ENCODE measurements around the gene SCRN2.

Gene SCRN2

DNA sequence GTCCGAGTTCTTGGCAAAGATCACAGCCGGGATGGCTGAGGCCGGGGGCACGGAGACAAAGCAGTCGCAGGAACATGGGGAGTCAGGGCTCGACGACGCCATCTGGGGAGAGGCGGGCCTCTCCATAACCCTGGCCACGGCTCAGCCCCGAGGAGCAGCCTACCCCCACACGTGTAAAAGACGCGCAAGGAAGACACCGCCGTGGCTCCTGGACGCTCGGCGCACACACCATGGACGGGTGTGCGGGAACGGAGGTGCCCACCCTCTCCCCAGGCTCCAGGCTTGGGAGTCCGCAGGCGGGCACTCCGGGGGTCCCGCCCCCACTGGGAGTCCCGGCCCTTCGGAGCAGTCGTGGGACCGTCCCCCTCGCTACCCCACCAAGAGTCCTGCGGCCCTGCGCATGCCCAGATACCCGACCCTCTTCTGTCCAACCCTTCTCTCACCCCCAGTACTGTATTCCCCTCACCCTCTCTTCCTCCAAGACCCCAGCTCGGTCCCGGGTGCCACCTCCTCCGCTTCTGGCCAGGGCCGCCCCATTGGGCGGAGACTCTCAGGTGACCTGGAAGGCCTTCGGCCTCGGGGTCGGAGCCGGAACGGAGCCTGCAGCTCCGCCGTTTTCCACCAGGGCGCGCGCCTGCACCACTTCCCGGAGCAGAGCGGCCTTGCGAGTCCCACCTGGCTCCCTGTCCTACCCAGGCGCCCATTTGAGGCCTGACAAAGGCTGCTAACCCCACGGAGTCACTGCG lies at the start of gene SCRN2:
Gene SCRN2, minus strand, starts transcription at position 532 of the 746 bp plus-strand sequence. Its CDS starts 430 bp downstream, at position 102.
- TF ChIP-seq, protein P1, sequence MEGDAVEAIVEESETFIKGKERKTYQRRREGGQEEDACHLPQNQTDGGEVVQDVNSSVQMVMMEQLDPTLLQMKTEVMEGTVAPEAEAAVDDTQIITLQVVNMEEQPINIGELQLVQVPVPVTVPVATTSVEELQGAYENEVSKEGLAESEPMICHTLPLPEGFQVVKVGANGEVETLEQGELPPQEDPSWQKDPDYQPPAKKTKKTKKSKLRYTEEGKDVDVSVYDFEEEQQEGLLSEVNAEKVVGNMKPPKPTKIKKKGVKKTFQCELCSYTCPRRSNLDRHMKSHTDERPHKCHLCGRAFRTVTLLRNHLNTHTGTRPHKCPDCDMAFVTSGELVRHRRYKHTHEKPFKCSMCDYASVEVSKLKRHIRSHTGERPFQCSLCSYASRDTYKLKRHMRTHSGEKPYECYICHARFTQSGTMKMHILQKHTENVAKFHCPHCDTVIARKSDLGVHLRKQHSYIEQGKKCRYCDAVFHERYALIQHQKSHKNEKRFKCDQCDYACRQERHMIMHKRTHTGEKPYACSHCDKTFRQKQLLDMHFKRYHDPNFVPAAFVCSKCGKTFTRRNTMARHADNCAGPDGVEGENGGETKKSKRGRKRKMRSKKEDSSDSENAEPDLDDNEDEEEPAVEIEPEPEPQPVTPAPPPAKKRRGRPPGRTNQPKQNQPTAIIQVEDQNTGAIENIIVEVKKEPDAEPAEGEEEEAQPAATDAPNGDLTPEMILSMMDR (IDR thresholded peaks at IDR 0.05): peak; percentile 94
- TF ChIP-seq ZFX (IDR thresholded peaks at IDR 0.05; ENCODE audit: borderline replicate concordance): no peak
- H3K27ac ChIP-seq: peak within 1 kb of the TSS; percentile 31; the same call in 1 of the 2 replicates

DNA sequence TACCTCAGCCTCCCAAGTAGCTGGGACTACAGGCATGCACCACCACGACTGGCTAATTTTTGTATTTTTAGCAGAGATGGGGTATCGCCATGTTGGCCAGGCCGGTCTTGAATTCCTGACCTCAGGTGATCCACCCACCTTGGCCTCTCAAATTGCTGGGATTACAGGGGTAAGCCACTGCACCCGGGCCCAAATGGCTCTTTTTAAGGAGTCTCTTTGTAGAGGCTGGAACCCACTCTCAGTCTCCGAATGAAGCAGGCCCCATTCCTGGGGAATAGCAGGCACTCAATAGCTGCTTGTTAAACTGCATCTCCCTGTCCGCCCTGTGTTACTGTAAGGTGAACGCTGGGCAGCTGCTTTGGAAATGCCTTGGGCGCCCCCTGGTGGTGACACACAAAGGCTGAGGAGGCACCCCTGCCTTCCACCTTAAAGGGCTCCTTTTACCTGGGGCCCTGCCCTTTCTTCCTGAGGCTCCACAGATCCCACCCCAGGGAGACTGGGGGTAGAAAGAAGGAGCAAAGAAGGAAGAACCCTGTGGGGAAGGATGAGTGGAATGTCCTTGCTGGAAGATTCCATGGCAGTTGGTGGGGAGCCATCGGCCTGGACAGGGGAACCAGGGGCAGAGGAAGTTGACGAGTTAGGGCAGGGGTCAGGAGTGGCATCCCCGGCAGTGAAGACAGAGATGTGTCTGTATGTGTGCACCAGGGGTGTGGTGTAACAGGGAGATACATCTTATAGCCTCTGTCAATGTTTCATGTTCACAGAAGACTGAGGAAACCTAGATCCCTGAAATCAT lies 48.9 kb upstream of the SCRN2 start:
- TF ChIP-seq ZFX (IDR thresholded peaks at IDR 0.05; ENCODE audit: borderline replicate concordance): no peak
- TF ChIP-seq, protein P1 (IDR thresholded peaks at IDR 0.05): peak; percentile 95
- H3K27ac ChIP-seq: no peak overlapping the region

DNA sequence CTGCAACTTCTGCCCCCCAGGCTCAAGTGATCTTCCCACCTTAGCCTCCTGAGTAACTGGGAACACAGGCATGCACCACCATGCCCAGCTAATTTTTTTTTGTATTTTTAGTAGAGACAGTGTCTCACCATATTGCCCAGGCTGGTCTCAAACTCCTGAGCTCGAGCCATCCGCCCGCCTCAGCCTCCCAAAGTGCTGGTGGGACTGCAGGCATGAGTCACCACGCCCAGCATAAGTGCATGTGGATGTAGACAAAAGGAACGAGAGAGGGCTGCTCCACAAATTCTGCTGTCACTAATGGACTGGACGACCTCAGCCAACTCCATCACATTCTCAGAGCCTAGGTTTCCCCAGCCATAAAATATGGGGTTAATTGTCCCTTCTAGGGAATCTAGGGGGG lies 47.2 kb upstream of the SCRN2 start:
- no peak overlapping the region for H3K27ac ChIP-seq
- no peak for TF ChIP-seq ZFX (IDR thresholded peaks at IDR 0.05; ENCODE audit: borderline replicate concordance)
- TF ChIP-seq, protein P1 (IDR thresholded peaks at IDR 0.05): no peak

DNA sequence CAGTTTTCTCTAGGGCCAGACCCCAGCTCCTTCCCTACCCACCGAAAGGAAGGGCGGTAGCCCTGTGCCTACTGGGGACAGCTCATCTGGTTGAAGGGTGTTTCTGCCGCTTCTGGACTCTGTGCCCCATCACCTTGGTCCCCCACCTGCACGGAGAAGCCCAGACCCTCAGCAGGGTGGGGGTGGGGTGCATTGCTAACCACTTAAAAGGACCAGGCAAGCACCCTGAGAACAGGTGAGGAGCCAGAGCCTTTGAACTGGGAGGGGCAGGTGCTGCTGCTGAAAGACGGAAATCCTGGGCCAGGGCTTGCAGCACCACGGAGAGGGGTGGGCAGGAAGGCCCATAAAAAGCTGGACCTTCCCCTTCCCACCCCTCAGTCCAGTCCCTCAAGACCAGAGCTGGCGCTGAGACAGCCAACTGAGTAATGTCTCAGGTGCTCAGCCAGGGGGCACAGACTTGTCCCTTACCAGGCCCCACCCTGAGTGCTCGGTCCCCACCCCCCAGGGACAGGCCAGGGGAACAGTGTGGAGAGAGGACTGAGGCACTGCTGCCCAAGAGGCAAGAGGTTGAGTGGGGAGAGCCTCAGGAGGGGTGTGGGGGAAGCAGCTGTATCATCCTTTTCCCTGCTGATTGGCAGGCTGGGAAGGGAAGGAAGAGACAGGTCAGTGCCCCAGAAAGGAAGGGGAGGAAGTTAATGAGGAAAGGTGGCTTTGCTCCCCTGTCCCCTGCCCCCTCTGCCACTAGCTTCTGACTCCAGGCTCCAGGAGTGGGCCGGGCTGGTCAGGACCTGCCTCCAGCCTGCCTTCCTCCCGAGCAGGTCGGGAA lies 44.0 kb upstream of the SCRN2 start:
- no peak overlapping the region for H3K27ac ChIP-seq
- TF ChIP-seq, protein P1 (IDR thresholded peaks at IDR 0.05): no peak
- no peak for TF ChIP-seq ZFX (IDR thresholded peaks at IDR 0.05; ENCODE audit: borderline replicate concordance)

DNA sequence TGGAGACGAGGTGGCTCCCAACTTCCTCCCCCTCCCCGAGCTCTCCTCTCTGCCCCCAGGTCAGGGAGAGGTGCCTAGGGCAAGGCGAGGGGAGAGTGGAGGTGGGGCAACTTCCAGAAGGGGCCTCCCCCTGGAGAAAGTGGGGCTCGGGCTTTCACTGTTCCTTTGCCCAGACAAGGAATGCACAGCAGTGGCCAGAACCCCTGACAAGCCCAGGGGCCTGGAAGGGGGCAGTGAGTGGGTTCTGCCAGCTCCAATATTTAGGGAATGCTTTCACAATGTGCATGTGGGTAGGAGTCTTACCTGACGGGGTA lies 43.3 kb upstream of the SCRN2 start:
- TF ChIP-seq ZFX (IDR thresholded peaks at IDR 0.05; ENCODE audit: borderline replicate concordance): no peak
- TF ChIP-seq, protein P1 (IDR thresholded peaks at IDR 0.05): no peak
- H3K27ac ChIP-seq: no peak overlapping the region

DNA sequence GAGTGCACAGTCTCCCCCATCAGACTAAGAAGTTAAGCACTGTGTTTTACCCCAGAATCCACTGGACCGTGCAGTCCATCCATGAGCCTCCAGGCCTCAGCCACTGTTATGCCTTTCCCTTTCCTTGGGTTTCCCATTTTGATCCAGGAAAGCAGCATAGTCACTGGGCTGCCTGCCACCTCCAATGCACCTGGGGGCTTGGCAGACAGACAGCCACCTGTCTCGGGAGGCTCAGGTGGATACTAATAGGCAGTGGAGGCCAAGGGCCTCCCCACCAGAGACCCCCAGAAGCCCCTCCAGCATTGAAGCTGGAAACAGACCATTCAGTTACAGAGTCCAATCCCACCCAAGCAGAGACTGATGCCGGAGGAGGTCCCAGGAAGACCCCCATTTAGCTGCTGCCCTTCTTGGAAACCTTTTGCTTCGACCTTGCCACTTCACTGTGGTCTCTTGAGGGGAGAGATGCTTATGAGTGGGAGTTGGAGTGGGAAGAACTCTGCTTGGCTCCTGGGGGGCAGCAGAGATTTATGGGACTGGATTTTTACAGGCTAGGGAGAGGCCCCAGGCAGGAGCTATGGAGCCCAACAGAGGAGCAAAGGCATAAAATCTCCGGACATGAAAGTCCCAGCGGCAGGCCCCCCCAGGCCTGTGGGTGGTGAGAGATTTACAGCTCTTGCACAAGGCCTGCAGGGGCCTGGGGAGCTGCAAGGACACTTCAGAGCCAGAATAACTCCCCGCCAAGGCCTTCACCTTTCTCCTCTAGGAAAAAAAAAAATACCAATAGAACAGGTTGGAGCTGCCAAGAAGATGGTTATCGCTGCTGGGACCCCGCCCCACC lies 42.7 kb upstream of the SCRN2 start:
- H3K27ac ChIP-seq: no peak overlapping the region
- TF ChIP-seq ZFX (IDR thresholded peaks at IDR 0.05; ENCODE audit: borderline replicate concordance): no peak
- TF ChIP-seq, protein P1 (IDR thresholded peaks at IDR 0.05): no peak

Data from 22Rv1 (cell line).